GM19452 (cell line): ENCODE results near the gene IQCK.

ENCODE experiments used
- ATAC-seq: cut with Tn5 transposase; IDR thresholded peaks from one replicate; pipeline ENCODE4 v1.9.1; 2021; ENCODE audit not compliant: unreplicated experiment

The IQCK gene

GRCh38 chr16:19753815-19754643 lies 36.0 kb downstream of the IQCK start:
- ATAC-seq, result no peak

GRCh38 chr16:19754644-19755036 lies 36.6 kb downstream of the IQCK start:
- ATAC-seq, result no peak

GRCh38 chr16:19755268-19755667 lies 37.2 kb downstream of the IQCK start:
- no peak for ATAC-seq

- ATAC-seq, result no peak
Observed at GRCh38 chr16:19757026-19757425, 39.0 kb downstream of the IQCK start.

GRCh38 chr16:19757762-19758595 lies 39.9 kb downstream of the IQCK start:
- no peak for ATAC-seq

- ATAC-seq, result no peak
Observed at GRCh38 chr16:19760356-19761060, 42.4 kb downstream of the IQCK start.

GRCh38 chr16:19765860-19766553 lies 47.9 kb downstream of the IQCK start:
- ATAC-seq, result no peak

GRCh38 chr16:19766554-19766884 lies 48.4 kb downstream of the IQCK start:
- no peak for ATAC-seq

- no peak for ATAC-seq
Observed at GRCh38 chr16:19766988-19767387, 48.9 kb downstream of the IQCK start.

- no peak for ATAC-seq
Observed at GRCh38 chr16:19767497-19767896, 49.4 kb downstream of the IQCK start.

- no peak for ATAC-seq
Observed at GRCh38 chr16:19769239-19769638, 51.2 kb downstream of the IQCK start.

GRCh38 chr16:19771040-19771439 lies 53.0 kb downstream of the IQCK start:
- no peak for ATAC-seq

GRCh38 chr16:19771796-19772195 lies 53.7 kb downstream of the IQCK start:
- ATAC-seq, result no peak

GRCh38 chr16:19774024-19774423 lies 56.0 kb downstream of the IQCK start:
- no peak for ATAC-seq

GRCh38 chr16:19776147-19776546 lies 58.1 kb downstream of the IQCK start:
- ATAC-seq, result no peak

GRCh38 chr16:19776565-19776964 lies 58.5 kb downstream of the IQCK start:
- ATAC-seq, result no peak

- no peak for ATAC-seq
Observed at GRCh38 chr16:19780321-19780720, 62.2 kb downstream of the IQCK start.

GRCh38 chr16:19781226-19781625 lies 63.2 kb downstream of the IQCK start:
- no peak for ATAC-seq

- ATAC-seq, result no peak
Observed at GRCh38 chr16:19783363-19784182, 65.5 kb downstream of the IQCK start.

GRCh38 chr16:19784183-19784736 lies 66.2 kb downstream of the IQCK start:
- no peak for ATAC-seq
